HL-60 (cell line): ENCODE results near the gene SLC29A2.

Experiments used
- DNase-seq, 2 experiments: peaks; one replicate each; pipeline ENCODE4 v3.0.0-alpha.2; 2010 to 2020; ENCODE audit warnings: low read depth in 1 of 2, low spot score in 1 of 2
- H3K27ac ChIP-seq: fragments of 250-450 bp; sonication (Bioruptor Pico); replicated peaks from 2 replicates; pipeline ENCODE4 v1.5.1; 2020; ENCODE audit warnings: mild to moderate bottlenecking, moderate library complexity
- H3K27me3 ChIP-seq: fragments of 250-450 bp; sonication (Bioruptor Pico); 2 replicates; pipeline ENCODE4 v1.5.1; 2021; ENCODE audit warnings: mild to moderate bottlenecking, moderate library complexity; ENCODE audit not compliant: insufficient read depth, poor library complexity, severe bottlenecking
- H3K4me3 ChIP-seq: replicated peaks from 2 replicates; pipeline ENCODE4 v1.5.1; 2011; ENCODE audit warnings: mild to moderate bottlenecking, control low read depth, low read length; ENCODE audit not compliant: insufficient read depth
- CTCF ChIP-seq: IDR thresholded peaks from one replicate; pipeline ENCODE4 v1.5.1; 2011; ENCODE audit warnings: low read length, control low read depth, inconsistent platforms; ENCODE audit not compliant: insufficient read depth
- GABPA ChIP-seq: IDR thresholded peaks from 2 replicates; pipeline ENCODE4 v1.6.1; 2012; ENCODE audit warnings: low read depth
- POLR2AphosphoS5 ChIP-seq: IDR thresholded peaks from 2 replicates; pipeline ENCODE4 v1.6.1; 2012; ENCODE audit warnings: low read depth
- REST ChIP-seq: IDR thresholded peaks from 2 replicates; pipeline ENCODE4 v1.6.1; 2012; ENCODE audit warnings: low read depth; ENCODE audit not compliant: insufficient replicate concordance
- SPI1 ChIP-seq: IDR thresholded peaks from 2 replicates; pipeline ENCODE4 v1.6.1; 2012; ENCODE audit warnings: low read depth, mild to moderate bottlenecking, borderline replicate concordance

Gene SLC29A2

GRCh38 chr11:66393954-66394353 is 22.4 kb upstream of the SLC29A2 start:
- DNase-seq: no peak
- H3K27ac ChIP-seq: no peak overlapping the region
- TF ChIP-seq GABPA: no peak
- no peak for TF ChIP-seq POLR2AphosphoS5
- no peak for TF ChIP-seq SPI1
- no peak for TF ChIP-seq CTCF
- no peak for TF ChIP-seq REST
- no peak overlapping the region for H3K4me3 ChIP-seq
- peaks cover 2% of the 10 kb centered on the region for H3K27me3 ChIP-seq

GRCh38 chr11:66391322-66391721 is 19.8 kb upstream of the SLC29A2 start:
- TF ChIP-seq SPI1 (no peak), REST (no peak), CTCF (no peak), POLR2AphosphoS5 (no peak), GABPA (no peak)
- DNase-seq: no peak

DNA sequence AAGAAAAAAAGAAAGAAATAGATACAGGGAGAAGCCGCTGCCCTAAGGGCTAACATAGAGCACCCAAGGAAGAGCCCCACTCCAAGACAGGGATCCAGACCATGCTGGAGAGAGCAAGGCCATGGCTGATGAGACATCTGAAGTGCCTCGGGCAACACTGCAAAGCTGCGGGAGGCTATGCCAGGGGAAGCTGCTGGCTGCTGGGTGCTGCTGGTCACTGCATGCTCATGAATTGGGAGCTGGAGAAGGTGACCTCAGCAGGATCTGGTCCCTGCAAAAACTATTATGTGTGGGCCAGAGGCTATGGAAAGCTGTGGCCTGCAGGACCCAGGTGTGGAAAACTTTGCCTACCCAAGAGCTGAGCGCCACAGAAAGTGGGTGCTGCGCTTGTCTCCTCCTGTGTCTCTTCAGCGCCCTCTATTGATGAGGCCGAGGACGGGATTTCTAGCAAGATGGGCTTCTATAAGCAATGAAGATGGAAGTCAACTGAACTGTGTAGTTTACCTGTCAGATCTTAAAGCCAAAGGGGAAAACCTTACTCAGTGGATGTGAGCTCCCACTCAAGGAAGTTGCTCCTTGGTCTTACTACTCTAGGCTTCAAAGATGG is 17.3 kb upstream of the SLC29A2 start:
- Histone ChIP-seq H3K4me3 (no peak overlapping the region), H3K27me3 (peaks cover 2% of the 10 kb centered on the region), H3K27ac (no peak overlapping the region)
- peak in 1 of 2 experiments; percentile 83 for DNase-seq
- TF ChIP-seq CTCF (peak; percentile 93), SPI1 (no peak)

More at GRCh38 chr11:66391322-66391721, 19.8 kb upstream of the SLC29A2 start:
- H3K27me3 ChIP-seq: peaks cover 2% of the 10 kb centered on the region
- H3K27ac ChIP-seq: no peak overlapping the region
- no peak overlapping the region for H3K4me3 ChIP-seq
